22Rv1 (cell line): ENCODE data around the gene PADI3.

Experiments used
- H3K27ac ChIP-seq: fragments of 450-650 bp; 2 replicates; pipeline ENCODE4 v1.5.1; 2017
- CTCF ChIP-seq: fragments of 450-650 bp; IDR thresholded peaks from 2 replicates; pipeline ENCODE4 v1.5.1; 2017; ENCODE audit warnings: mild to moderate bottlenecking
- ZFX ChIP-seq: fragments of 450-650 bp; IDR thresholded peaks from 2 replicates; pipeline ENCODE4 v1.6.1; 2017; ENCODE audit warnings: antibody characterized with exemption, borderline replicate concordance

The PADI3 gene

GRCh38 chr1:17215545-17215890, 33.4 kb upstream of the PADI3 start:
- TF ChIP-seq CTCF (no peak), ZFX (no peak)
- H3K27ac ChIP-seq, result no peak overlapping the region

- no peak overlapping the region for H3K27ac ChIP-seq
These were observed 32.8 kb upstream of the PADI3 start for GRCh38 chr1:17216078-17216477.

GRCh38 chr1:17217607-17218006, 31.3 kb upstream of the PADI3 start:
- H3K27ac ChIP-seq, result no peak overlapping the region
- TF ChIP-seq ZFX (no peak), CTCF (no peak)

More at GRCh38 chr1:17216078-17216477, 32.8 kb upstream of the PADI3 start:
- TF ChIP-seq CTCF (no peak), ZFX (no peak)

GRCh38 chr1:17218939-17219338, 30.0 kb upstream of the PADI3 start:
- TF ChIP-seq CTCF (no peak), ZFX (no peak)
- H3K27ac ChIP-seq, result no peak overlapping the region

- TF ChIP-seq ZFX, result no peak
- no peak overlapping the region for H3K27ac ChIP-seq
These were observed 28.6 kb upstream of the PADI3 start for GRCh38 chr1:17220287-17220686.

GRCh38 chr1:17222557-17222956, 26.3 kb upstream of the PADI3 start:
- TF ChIP-seq ZFX, result no peak
- no peak for TF ChIP-seq CTCF
- H3K27ac ChIP-seq, result no peak overlapping the region

- TF ChIP-seq ZFX (no peak), CTCF (no peak)
These were observed 24.5 kb upstream of the PADI3 start for GRCh38 chr1:17224434-17224833.

GRCh38 chr1:17225140-17225539, 23.8 kb upstream of the PADI3 start:
- TF ChIP-seq CTCF (no peak), ZFX (no peak)
- H3K27ac ChIP-seq, result no peak overlapping the region

More at GRCh38 chr1:17224434-17224833, 24.5 kb upstream of the PADI3 start:
- no peak overlapping the region for H3K27ac ChIP-seq
